Measurements from ENCODE around the gene PTMA.

PTMA gene

GRCh38 chr2:231662811-231663457 is 45.4 kb upstream of the PTMA start:
- no peak for TF ChIP-seq FOXP2 (optimal IDR thresholded peaks at IDR 0.05; ENCODE audit: borderline replicate concordance, extremely low read depth, extremely low read length, insufficient read depth)
- no peak for TF ChIP-seq POLR2AphosphoS5 (IDR thresholded peaks at IDR 0.05; ENCODE audit: low read depth, low read length)
- TF ChIP-seq SIN3A (IDR thresholded peaks at IDR 0.05; ENCODE audit: borderline replicate concordance, insufficient read depth, low read length): no peak
- TF ChIP-seq TAF1 (IDR thresholded peaks at IDR 0.05; ENCODE audit: borderline replicate concordance, insufficient read depth, low read length): no peak
- no peak for TF ChIP-seq REST (IDR thresholded peaks at IDR 0.05; ENCODE audit: insufficient read depth in 1 of 2, low read depth in 2 of 2, low read length in 2 of 2)

DNA sequence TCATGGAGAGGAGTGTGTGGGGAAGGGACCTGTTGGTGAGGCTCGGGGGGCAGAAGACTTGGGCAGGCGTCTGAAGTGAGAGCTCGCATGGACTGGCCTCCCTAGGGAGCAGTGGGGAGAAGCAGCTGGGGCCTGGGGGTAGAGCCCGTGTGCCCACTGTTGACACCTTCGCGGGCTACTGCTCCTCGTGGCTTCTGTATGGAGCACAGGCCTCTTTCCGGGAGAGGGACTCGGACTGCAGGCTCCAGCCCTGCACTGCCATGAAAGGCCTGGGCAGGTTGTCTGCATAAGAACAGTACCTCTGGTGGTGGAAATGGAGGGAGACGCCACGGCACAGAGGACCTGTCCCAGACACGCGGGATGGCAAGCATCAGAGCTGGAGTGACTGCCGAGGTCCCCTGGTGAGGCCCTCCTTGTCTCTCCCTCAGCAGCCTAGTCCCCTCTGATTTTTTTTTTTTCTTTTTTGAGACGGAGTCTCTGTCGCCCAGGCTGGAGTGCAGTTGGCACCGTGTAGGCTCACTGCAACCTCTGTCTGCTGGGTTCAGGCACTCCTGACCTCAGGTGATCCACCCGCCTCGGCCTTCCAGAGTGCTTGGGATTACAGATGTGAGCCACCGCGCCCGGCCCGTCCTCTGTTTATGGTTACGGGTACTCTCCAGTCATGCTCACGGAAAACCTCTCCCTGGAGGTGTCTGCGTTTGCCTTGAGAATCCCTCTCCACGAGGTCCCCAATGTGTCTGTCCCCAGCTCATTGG is 44.7 kb upstream of the PTMA start:
- TF ChIP-seq REST (IDR thresholded peaks at IDR 0.05; ENCODE audit: insufficient read depth in 1 of 2, low read depth in 2 of 2, low read length in 2 of 2): no peak
- TF ChIP-seq POLR2AphosphoS5 (IDR thresholded peaks at IDR 0.05; ENCODE audit: low read depth, low read length): no peak
- no peak for TF ChIP-seq TAF1 (IDR thresholded peaks at IDR 0.05; ENCODE audit: borderline replicate concordance, insufficient read depth, low read length)
- no peak for TF ChIP-seq SIN3A (IDR thresholded peaks at IDR 0.05; ENCODE audit: borderline replicate concordance, insufficient read depth, low read length)

GRCh38 chr2:231664727-231665126 is 43.6 kb upstream of the PTMA start:
- no peak for TF ChIP-seq TAF1 (IDR thresholded peaks at IDR 0.05; ENCODE audit: borderline replicate concordance, insufficient read depth, low read length)
- TF ChIP-seq REST (IDR thresholded peaks at IDR 0.05; ENCODE audit: insufficient read depth in 1 of 2, low read depth in 2 of 2, low read length in 2 of 2): no peak
- no peak for TF ChIP-seq POLR2AphosphoS5 (IDR thresholded peaks at IDR 0.05; ENCODE audit: low read depth, low read length)
- TF ChIP-seq FOXP2 (optimal IDR thresholded peaks at IDR 0.05; ENCODE audit: borderline replicate concordance, extremely low read depth, extremely low read length, insufficient read depth): no peak
- no peak for TF ChIP-seq SIN3A (IDR thresholded peaks at IDR 0.05; ENCODE audit: borderline replicate concordance, insufficient read depth, low read length)

DNA sequence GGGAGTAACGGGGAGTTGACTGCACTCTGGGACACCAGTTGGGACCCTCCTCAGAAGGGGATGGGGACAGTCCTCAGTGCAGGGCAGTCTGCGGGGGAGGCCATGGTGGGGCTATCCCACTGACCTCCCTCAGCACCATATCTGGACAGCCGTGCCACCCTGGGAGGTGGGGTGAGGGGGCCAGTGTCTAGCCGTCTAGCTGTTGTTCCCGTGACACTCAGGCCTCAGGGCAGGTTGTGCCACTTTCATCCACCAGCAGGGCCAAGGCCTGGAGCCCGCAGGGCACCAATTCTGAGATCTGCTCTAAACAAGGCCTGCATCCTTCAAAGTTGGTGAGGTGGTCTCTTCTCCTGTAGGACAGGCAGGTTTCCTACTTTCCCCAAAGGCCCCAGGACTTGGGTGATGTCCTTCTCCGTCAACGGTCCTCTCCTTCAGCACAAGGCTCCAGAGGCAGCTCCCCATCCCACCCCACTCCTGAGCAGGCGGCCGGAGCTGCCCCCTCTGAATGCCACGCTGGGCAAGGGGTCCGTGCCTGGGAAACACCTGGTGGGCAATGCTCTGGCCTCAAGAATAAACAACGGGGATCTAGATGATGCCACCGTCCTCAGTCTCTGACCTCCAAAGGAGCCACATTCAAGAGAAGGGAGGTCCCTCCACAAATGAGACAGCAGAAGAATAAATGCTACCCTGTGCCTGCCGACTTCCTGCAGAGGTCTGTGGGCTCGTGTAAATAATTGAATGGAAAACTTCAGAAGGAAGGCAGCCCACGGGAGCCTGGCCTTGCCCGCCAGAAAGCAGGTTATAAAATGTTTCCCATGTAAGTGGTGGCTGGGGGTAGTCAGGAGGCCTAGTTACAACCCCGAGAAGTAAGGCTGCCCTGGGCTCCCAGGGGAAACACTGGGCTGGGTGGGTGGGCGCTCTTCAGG is 42.8 kb upstream of the PTMA start:
- TF ChIP-seq TAF1 (IDR thresholded peaks at IDR 0.05; ENCODE audit: borderline replicate concordance, insufficient read depth, low read length): no peak
- no peak for TF ChIP-seq REST (IDR thresholded peaks at IDR 0.05; ENCODE audit: insufficient read depth in 1 of 2, low read depth in 2 of 2, low read length in 2 of 2)
- TF ChIP-seq SIN3A (IDR thresholded peaks at IDR 0.05; ENCODE audit: borderline replicate concordance, insufficient read depth, low read length): no peak
- no peak for TF ChIP-seq POLR2AphosphoS5 (IDR thresholded peaks at IDR 0.05; ENCODE audit: low read depth, low read length)
- TF ChIP-seq FOXP2 (optimal IDR thresholded peaks at IDR 0.05; ENCODE audit: borderline replicate concordance, extremely low read depth, extremely low read length, insufficient read depth): no peak
